ENCODE results near the gene RAP1A.

- TF ChIP-seq POLR2AphosphoS5 (IDR thresholded peaks at IDR 0.05; ENCODE audit: borderline replicate concordance, low read depth, low read length) (no peak), EZH2 (IDR thresholded peaks at IDR 0.05) (no peak)
These were observed 76.2 kb downstream of the RAP1A start for GRCh38 chr1:111695801-111696200.
